Measurements from ENCODE around the gene TXNIP.

- TF ChIP-seq CTCF (IDR thresholded peaks at IDR 0.05) (no peak), POLR2A (IDR thresholded peaks at IDR 0.05) (no peak)
Measured at GRCh38 chr1:145979746-145980456, 16.5 kb downstream of the TXNIP start.
